NCI-H2029 (cell line): ENCODE results near the gene ZP3.
"Not testable (repeated sequence)": the region's sequence is repeated elsewhere in the genome, so short reads cannot be mapped to it uniquely, and the experiment has no call there.

Experiments used
- DNase-seq: peaks from one replicate; lab custom pipeline; 2025; lab: John Stamatoyannopoulos, UW

The ZP3 gene

DNA sequence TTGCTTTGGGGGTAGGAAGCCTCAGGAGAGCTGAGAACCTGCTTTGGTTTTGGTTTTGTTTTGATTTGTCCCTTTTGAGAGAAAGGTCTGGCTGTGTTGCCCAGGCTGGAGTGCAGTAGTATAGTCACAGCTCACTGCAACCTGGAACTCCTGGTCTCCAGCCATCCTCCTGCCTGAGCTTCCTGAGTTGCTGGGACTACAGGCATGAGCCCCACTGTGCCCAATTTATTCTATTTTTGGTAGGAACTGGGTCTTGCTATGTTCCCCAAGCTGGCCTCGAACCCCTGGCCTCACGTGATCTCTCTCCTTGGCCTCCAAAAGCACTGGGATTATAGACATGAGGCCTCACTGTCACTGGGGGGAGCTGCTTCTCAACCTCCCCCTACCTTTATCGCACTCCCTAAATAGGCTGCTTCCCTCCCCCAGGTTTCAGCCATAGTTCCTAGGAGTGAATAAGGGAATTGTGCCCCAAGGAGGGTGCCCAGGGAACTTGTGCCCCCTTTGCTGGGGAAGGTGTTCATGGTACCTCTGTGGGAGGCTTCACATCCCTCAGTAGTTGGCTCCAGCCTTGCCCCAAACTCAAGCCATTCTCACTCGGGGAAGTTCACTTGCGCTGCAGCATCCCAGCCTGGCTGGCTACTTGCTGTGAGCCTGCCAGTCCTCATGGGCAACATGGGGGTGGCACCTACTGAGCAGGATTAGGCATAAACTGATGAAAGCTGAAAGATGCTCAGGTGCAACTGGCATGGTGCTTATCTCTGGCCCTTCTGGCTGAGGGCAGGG is 18.1 kb downstream of the ZP3 start:
- not testable (repeated sequence) for DNase-seq

DNA sequence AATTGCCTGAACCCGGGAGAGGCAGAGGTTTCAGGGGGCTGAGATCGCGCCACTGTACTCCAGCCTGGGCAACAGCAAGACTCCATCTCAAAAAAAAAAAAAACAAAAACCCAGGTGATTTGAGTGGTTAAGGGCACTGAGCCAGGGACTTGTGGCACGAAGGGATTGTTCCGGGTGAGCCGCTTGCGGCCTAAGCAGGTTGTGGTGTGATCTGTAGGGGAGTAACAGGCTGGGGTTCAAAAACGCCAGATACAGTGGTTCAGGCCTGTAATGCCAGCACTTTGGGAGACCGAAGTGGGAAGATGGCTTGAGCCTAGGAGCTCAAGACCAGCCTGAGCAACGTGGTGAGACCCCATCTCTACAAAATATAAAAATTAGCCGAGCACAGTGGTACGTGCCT is 19.1 kb downstream of the ZP3 start:
- DNase-seq: peak; percentile 23

DNA sequence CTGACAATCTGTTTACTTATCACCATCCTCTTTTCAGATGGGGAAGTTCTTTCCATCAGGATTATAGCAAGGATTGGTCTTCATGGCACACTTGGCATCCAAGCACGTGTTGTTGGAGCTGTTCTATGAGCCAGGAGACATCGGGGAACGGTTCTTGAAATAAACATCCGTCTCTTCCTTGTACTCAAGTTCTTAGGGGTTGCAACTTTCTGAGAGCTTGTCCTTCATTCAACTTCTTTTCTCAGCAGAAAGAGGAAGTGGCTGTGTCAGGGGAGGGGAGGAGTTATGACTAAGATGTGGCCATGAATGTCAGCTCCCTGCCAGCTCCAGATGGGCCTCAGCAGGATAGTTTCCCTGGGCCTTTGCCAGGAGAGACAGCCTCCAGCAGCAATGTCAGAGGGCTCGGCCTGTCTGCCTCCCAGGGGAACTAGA is 20.8 kb downstream of the ZP3 start:
- not testable (repeated sequence) for DNase-seq

DNA sequence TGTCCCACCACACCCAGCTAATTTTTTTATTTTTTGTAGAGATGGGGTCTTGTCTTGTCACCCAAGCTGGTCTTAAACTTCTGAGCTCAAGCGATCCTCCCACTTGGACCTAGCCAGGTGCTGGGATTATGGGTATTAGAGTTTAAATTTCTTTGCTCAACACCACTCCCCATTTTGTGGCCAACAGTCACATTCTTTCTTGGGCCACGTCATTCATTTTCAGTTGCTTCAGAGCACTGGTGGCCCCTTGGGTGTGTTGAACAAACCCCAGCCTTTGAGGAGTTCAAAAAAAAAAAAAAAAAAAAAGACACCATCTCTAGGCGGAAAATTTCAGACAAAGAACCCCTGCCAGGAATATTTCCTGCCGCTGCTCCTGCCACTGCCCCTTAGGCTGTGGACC is 32.3 kb downstream of the ZP3 start:
- DNase-seq: not testable (repeated sequence)

- DNase-seq: not testable (repeated sequence)
Measured at GRCh38 chr7:76458504-76458903, 33.8 kb downstream of the ZP3 start.

DNA sequence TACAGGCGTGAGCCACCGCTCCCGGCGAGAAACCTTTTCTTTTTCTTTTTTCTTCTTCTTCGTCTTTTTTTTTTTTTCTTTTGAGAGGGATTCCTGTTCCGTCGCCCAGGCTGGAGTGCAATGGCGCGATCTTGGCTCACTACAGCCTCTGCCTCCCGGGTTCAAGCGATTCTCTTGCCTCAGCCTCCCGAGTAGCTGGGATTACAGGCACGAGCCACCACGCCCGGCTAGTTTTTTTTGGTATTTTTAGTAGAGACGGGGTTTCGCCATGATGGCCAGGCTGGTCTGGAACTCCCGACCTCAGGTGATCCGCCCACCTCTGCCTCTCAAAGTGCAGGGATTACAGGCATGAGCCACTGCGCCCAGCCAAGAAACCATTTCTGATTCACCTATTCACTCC is 36.0 kb downstream of the ZP3 start:
- DNase-seq: not testable (repeated sequence)

DNA sequence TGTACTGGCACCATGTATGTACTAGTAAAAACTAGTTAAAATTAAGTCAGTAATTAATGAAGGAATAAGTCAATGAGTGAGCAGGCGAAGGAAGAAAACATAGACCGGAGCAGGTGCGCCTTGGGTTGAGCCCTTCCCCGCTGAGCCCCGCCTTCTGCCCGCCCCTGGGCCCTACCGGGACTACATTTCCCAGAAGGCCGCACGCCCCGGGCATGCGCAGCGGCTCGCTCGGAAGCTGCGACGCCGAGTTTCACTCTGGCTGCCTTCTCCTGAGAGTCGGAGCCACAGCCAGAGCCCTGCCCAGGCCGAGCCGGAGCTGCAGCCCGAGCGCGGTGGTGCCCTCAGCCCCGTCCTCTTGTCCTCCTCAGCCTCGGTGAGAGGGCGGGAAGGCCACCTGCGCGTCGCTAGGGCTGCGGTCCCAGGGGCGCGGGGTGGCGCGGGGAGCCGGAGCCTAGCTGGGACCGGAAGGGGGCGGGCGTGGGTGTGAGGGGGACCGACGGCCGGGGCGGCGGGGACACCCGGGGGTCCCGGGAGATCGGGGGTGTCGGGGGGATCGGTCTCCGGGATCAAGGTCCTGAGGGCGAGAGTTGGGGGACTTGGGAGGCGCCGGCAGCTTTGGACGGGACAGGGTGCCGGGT is 36.8 kb downstream of the ZP3 start, which contains the start of gene DTX2:
Gene DTX2 (plus strand): TSS at position 246 of the 638 bp plus-strand sequence. CDS start 18,801 bp downstream, outside the sequence.
- DNase-seq: not testable (repeated sequence)

- DNase-seq: not testable (repeated sequence)
Measured at GRCh38 chr7:76462271-76462882, 37.6 kb downstream of the ZP3 start.

GRCh38 chr7:76464959-76465358 is 40.2 kb downstream of the ZP3 start:
- DNase-seq: not testable (repeated sequence)

DNA sequence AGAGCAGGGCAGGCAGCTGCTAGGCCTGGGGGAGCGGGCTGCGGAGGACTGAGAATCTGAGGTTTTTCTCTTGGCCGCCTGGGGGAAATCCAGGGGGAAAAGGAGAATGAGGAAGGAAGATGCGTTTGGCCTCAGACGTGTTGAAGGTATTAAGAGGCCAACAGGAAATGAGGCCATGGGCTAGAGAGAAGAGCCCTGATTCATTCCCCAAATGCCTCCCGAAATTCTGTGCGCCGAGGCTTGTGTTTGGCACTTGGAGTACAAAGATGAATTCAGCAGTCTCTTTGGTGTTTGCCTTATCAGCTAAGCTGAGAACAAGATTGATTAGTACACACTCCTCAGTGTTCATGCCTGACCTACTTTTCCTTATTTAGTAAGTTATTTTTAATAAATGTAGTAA is 41.2 kb downstream of the ZP3 start:
- DNase-seq: not testable (repeated sequence)

- not testable (repeated sequence) for DNase-seq
Measured at GRCh38 chr7:76467743-76468404, 43.1 kb downstream of the ZP3 start.

DNA sequence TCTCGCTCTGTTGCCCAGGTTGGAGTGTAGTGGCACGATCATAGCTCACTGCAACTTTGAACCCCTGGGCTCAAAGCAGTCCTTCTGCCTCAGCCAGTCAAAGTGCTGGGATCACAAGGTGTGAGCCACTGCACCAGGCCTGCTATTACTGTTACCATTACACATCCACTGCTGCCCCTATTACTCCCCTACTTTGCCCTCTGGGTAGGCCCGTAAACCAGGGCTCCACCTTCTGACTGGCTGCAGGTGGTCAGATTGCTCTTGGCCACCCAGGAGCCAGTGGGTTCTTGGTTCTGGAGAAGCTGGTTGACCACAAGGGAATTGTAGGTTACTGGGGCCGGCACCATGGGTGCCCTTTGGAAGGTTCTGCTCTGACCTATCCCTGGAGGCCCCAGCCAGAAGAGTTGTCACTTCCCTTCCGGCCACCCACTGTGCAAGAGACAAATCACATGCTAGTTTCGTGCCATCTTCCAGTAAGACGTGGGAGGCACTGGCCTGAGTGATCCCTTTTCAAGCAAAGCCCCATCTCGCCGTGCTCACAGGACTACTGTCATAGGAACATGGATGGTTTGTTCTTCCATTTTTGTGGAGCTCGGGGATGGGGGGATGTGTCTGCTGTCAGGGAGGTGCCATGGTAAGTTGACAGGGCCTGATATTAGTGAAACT is 46.9 kb downstream of the ZP3 start:
- DNase-seq: not testable (repeated sequence)

- not testable (repeated sequence) for DNase-seq
Measured at GRCh38 chr7:76473097-76473496, 48.3 kb downstream of the ZP3 start.

DNA sequence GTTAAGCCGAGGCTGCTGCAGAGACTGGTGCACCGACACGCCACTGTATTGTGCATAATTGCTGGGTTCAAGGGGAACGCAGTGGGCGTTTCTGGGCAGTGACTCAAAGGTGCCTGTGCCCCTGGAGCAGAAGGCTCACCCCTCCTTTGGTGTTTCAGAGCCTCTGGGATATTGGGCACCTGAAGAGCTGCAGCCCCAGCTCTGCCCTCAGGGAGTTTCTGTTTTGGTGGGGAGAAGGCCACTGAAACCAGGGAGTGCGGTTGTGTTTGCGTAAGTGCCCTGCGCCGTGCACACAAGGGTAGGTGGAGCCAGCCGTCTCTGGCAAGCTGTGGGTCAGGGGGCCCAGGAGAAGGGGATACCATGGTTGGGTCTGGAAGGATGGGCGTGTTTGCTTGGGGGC is 51.5 kb downstream of the ZP3 start:
- not testable (repeated sequence) for DNase-seq

- DNase-seq: not testable (repeated sequence)
Measured at GRCh38 chr7:76476742-76477474, 52.2 kb downstream of the ZP3 start.

- not testable (repeated sequence) for DNase-seq
Measured at GRCh38 chr7:76479628-76480027, 54.9 kb downstream of the ZP3 start.

- not testable (repeated sequence) for DNase-seq
Measured at GRCh38 chr7:76480403-76481253, 55.9 kb downstream of the ZP3 start.

- DNase-seq: not testable (repeated sequence)
Measured at GRCh38 chr7:76482660-76483059, 57.9 kb downstream of the ZP3 start.

DNA sequence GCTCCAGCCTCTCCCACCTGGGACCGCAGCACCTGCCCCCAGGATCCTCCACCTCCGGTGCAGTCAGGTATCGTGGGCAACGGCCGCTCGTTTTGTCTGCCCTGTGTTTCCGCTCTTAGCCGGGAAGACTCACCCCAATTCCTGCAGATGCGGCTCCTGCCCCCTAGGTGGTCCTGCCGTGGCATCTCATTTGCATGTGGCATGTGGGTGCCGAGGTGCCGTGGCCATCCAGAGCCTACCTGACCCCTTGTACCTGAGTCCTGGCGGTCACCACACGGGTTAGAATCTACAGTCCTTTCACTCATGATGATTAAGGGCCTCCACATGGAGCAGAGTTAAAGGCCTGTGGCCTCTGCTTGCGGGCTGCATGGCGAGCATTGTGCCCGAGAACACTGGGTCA is 58.3 kb downstream of the ZP3 start:
- DNase-seq: not testable (repeated sequence)

- not testable (repeated sequence) for DNase-seq
Measured at GRCh38 chr7:76484456-76484855, 59.7 kb downstream of the ZP3 start.
